NCI-H2196 (cell line): ENCODE results near the gene CD7.
A peak's percentile ranks its signal among the peaks of the same experiment; 100 is the strongest.

Experiments
- DNase-seq: peaks from one replicate; lab custom pipeline; 2025; ENCODE audit not compliant: unreplicated experiment; lab: John Stamatoyannopoulos, UW

Gene CD7

DNA sequence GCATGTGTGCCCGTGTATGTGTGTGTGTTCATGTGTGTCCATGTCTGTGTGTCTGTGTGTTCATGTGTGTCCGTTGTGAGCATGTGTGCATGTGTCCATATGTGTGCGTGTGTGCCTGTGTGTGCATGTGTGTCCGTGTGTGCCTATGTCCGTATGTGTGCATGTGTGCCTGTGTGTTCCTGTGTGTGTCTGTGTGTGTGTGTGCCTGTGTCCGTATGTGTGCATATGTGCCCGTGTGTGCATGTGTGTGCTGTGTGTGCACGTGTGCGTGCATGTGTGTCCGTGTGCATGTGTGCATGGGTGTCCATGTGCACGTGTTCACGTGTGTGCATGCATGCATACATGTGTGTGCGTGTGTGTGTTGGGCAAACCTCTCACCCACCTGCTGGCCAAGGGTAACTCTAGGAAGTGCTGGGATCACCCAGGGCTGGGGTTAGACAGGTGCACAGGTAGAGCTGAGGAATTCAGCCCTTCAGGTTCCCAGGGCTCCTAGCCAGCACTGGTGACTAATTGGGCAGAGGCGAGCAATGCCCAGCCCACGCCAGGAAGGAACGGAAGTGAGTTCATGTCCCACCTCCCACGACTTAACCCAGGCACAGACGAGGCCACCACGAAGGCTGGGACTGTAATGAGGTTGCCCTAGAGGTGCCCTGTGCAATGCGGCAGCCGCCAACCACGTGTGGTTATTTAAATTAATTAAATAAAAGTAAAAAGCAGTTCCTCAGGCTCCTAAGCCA is 35.7 kb downstream of the CD7 start:
- DNase-seq = peak; percentile 71

DNA sequence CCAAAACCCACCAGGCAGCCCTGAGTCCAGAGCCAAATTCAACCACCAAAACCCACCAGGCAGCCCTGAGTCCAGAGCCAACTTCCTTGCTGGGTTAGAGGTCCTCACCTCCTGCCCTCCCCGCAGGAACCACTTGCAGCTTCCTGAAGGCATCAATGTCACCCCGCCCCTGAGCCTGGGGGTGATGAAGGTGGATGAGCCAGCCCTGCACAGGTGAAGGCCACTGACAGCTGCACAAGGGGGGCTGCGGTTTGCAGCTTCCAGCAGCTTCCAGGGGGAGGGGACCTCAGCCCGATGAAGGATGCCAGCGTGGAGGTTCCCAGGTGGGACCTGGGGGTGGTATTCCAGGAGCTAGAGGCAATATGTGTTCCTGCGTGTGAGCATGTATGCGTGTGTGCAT is 36.3 kb downstream of the CD7 start:
- no peak for DNase-seq

DNA sequence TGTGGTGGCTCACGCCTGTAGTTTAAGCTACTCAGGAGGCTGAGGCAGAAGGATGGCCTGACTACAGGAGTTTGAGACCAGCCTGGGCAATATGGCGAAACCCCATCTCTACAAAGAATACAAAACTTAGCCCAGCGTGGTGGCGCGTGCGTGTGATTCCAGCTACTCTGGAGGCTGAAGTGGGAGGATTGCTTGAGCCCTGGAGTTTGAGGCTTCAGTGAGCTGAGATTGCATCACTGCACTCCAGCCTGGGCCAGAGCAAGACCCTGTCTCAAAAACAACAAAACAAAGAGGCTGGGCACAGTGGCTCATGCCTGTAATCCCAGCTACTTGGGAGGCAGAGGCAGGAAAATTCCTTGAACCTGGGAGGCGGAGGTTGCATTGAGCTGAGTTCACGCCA is 36.9 kb downstream of the CD7 start:
- no peak for DNase-seq

DNA sequence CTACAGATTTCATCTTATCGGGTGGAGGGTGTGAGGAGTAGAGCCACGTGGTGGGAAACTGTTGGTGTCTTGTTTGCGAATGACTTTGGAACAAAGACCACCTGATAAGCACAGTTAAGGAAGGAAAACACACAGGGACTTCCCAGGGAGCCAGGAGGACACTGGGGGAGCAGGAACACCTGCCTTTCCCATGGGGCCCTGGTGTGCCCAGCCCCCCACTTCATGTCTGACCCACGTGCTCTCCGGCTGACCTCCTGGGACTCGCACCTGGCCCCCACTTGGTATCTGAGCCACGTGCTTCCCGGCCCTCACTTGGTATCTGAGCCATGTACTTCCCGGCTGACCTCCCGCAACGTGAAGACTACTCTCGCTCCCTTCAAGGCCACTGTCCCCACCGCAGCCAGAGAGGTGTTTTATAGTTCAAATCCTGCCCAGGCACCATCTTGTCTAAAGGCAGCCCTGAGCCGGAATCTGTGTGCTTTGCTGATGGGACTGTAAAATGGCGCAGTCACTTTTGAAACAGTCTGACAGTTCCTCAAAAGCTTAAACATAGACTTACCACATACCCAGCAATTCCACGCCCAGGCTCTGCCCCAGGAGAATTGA is 38.5 kb downstream of the CD7 start:
- DNase-seq = no peak

DNA sequence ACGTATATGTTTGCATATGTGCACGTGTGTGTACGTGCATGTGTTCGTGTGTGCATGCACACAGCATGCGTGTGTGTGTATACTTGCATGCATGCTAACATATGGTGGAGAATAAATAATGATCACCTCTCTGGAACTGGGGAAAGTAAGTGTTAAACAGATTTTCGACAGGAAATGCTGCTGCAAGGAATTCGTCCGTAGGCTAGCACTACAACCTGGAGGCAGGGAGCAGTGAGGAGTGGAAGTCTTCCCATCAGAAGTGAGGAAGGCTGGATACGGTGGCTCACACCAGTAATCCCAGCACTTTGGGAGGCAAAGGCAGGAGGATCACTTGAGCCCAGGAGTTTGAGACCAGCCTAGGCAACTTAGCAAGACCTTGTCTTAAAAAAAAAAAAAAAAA is 39.1 kb downstream of the CD7 start:
- no peak for DNase-seq

DNA sequence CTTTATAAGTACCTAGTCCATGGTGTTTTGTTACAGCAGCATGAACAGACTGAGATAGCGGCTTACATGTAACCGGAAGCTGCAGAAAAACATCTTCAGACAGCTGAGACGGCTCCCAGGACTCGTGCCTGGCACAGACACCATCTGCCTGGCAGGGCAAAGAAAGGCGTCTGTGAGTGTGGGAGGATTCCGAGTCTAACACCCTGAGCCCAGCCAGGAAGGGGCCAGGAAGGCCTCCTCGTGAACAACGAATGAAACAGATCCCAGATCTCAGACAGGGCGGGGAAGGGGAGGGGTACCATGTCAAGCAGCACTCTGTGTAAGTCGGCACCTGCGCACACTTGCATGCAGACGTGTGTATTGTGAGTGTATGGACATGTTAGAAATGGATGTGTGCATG is 39.6 kb downstream of the CD7 start:
- DNase-seq = no peak

DNA sequence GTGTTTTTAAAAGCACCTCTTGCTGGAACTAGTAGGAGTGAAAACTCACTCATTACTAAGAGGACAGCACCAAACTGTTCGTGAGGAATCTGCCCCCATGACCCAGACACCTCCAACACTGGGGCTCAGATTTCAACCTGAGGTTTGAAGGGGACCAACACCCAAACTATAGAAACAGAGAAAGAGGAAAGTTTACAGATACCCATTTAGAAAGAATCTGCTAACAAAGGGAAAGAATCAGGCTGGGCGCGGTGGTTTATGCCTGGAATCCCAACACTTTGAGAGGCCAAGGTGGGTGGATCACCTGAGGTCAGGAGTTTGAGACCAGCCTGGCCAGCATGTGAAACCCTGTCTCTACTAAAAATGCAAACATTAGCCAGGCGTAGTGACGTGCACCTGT is 40.5 kb downstream of the CD7 start:
- no peak for DNase-seq

DNA sequence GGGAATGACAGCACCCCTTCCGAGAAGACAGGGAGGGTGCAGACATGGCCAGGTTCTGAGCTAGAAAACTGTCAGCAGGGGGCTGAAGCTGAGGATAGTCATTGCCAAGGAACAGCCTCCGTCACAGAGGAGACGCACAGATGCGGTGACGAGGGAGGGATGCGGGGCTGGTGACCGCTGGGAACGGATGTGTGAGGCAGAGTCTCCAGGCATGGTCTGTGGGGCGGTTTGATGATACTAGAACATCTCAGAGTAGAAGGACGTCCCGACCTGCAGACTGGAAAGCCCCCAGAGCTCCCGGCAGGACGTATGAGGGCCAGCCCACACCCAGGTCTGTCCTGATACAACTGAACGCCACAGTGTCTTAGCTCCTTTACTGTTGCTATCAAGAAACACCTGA is 42.1 kb downstream of the CD7 start:
- no peak for DNase-seq

DNA sequence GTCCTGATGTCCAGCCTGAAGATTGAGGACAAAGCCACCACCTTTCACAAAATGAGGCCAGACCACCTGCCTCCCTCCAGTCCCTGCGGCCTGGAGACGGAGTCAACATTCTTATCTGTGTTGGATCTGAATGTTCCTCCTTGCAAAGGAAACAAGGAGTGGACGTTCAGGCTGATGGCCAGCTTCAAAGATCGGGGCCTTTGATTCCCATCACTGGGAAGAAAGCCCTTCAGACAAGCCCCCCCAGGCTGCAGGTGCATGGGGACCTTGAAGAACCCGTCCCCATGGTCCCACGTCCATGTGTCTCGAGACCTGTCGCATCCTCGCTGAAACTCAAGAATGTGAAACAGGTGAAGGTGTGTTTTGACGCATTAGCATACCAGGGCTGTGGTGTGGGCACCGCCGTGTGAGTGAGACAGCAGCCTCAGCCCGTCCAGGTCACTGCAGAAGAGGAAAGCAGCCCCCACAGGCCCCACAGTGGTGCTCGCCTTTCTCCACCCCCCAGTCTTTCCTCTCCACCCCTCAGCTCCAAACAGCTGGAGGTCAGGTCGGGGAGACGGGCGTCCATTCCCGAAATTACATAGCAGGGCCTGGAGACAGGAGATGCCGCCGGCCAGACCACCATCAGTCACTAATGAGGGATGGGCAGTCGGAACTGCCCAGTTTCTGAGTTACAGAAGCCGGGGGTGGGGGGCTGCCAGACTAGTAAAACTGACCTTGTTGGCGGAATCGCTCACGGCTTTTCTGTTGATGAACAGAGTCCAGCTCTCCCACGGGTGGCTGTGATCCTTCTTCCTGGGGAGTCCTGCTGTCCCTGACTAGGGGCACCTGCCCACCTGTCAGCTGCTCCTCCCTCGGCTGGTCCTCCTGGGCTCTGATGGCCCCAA is 43.0 kb downstream of the CD7 start:
- DNase-seq = no peak

DNA sequence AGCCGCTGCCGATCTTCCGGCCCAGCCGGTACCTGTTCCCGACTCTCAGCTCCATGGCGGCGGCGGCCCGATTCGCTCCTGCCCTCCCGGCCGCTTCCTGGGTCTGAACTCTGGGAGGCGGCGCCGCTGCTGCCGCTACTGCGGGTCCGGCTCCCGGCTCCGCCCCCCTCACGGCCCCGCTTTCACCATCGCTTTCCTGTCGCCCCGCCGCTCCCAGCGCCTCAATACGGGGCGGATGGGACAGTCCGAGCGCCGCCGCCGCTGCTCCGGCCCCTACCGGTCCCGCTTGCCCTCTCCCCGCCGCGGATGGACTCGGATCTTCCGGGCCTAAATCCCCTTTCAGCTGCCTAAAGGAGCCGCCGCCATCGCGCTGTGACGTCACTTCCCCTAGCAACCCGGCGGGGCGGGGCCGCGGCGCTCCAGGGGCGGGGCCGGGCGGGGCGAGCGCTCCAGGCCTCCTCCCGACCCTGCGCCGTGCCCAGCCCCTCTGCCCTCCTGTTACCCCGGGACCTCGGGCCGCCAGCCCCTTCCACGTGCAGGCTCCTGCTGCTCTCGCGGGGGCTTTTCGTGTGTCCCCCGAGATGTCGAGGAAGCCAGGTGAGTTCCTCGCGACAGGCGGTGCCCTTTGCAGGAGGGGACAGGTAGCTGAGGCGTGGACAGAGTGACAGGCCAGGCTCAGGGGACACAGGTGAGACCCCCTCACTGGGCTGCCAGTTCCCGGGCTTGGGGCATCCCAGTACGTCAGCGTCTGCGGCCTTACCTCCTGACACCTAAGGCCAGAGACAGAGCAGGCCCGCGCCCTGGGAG is 43.9 kb downstream of the CD7 start, which contains the start of gene CSNK1D:
Gene CSNK1D (minus strand): TSS at position 374 of the 807 bp plus-strand sequence. CDS start 319 bp downstream, at position 55.
- DNase-seq = peak; percentile 94

DNA sequence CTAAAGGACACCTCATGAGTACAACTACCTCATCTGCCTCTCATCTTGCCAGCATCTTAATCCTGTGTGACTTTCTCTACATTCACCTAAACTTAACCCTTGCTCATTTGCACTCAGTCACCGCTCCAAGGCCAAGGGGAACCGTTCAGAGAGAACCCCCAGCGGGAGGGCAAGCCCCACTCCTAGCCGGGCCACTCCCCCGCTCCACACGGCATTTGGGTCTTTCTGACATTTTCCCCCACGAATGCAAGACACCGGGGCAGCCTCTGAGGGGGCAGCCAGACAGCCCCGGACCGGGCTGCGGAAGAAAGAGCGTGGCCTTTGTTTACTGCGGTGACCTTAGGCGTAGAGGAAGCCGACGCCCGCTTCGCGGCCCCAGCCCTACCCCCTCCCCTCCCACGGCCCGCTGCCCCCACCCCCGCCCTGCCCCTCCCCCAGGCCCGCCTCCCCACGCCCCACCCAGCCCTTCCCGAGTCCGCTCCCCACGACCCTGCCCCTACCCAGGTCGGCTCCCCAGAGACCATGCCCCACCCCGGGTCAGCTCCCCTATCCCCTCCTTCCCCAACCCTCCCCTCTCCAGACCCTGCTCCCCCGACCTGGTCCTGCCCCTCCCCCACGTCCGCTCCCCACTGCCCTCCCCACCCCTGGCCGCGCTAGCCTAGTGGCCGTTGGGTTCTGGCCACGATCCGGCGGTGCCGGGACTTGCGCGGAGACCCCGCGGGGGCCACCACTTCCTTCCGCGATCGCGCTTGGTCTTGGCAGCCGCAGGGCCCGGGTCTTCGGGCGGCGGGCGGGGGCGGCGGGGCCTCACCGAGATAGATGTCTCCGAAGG is 44.7 kb downstream of the CD7 start:
- DNase-seq = no peak

DNA sequence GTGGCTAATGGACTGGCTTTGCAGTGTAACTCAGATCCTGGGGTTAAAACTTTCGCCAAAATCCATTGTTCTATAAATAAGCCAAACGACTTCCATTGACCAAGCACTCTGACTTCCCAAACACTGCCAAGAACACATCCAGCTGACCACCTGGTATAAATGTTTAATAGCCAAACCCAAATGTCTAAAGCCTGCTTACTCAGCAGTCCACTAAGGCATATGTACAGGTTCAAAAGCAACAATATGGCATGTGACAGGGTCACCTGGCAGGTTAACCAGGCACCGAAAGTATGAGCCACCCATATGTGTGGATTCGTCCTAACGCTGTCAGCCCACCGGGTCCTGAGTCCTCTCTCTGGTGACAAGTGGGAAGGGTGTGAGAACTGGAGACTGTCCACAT is 46.0 kb downstream of the CD7 start:
- no peak for DNase-seq

DNA sequence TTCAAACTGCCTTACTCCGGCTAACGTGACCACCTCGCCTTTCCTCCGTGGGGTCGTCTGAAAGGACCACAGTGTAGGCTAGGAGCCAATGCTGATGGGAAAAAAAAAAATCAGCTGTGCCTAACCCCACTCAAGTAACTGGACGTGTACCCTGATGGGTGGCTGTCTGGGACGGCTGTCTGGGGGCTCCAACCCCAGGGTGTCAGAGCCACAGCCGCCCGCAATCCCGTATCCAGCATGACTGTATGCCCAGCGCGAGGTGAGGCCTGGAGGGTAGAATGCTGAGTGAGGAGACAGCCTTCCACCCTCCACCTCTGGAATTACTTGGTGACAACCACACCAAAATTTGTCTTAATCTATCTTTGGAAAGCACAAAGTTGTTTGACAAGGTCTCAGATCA is 46.8 kb downstream of the CD7 start:
- DNase-seq = no peak

DNA sequence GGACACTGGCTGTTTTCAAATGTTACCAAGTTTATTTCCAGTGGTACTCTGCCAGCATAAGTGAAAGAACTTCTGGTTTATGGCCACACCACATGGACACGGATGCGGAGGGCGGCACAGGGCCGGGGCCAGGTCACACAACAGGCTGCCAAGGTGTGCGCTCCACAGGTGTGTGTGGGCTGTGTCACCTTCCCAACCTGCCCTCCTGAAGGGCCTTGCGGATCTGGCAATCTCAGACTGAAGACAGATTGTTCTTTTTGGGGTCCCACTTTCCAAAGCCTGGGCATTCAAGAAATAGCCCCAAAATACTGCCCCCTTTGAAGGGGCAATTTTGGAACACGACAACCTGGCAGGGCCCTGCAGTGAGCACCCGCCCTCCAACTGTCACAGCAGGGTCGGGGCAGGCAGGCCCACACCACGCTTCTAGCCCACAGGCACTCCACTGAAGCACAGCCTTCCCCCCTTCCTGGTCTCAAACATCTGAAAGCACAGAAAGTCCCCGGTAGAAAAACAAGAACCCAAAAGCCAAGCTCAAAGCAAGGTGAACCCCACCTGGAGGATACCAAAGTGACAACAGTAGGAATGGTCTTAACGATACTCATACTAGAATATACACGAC is 47.4 kb downstream of the CD7 start:
- DNase-seq = no peak

DNA sequence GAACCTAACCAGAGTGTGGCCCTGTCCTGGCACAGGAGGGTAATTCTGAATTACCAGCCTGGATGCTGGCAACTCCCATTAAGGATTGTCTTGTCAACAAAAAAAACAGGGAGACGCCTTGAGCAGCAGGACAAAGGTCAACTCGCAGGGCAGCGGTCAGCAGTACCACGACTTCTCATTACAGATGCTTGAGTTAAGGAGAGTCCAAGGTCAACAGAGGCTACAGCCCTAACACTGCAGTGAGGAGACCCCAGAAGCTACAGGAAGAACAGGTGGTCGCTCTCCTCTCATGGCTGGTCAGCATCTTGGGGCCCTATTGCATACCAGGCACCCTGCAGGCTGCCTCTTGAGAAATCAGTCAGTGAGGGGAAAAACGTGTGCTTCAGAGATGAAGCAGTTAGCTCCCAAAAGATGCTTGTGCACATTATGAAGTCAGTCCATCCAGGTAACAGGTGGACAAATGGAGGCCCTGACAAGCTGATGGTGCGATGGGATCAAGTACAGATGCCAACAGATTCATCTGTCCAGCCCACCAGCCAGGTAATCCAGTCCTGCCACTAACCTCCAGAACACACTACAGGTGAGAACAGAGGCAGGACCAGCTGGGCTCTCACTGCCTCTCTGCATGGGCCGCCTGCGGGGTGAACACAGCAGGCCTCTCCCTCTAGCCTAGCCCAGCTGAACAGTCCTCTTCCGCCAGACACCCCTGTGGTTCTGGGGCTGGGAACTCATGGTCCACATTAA is 48.1 kb downstream of the CD7 start:
- no peak for DNase-seq

DNA sequence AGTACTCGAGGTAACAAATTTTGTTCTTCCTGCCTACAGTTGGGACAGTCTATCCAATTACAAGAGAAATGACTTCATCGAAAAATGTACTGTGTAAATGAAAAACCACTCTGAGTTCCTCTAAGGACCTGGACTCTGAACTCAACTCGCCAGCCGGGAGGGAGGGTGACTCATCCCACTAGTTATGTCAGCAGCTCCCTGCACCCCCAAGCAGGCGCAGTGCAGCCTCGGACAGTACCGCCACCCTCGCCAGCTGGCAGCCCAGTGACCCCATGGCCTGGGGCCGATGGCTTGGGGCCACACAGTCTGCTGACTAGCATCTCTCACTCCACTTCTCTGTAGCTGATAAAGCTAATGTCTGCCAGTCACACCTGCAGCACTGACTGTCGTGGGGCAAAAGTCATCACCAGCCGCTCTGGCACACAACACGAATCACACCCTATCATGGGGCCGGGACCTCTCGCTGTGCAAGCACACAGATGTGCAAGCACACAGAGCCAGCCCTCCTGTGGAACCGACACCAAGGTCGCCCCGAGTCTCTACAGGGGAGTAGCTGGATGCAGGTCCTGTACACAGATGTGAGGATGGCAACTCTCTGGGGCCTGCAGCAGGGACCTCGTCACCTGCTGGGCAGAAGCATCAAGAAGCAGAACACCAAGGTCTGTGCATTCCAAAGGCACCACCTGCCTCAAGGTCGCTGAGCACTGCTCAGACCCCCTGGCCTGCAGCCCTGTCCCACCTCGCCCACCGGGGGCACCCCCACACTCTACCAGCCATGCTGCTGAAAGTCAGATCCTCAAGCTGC is 49.6 kb downstream of the CD7 start:
- peak; percentile 96 for DNase-seq

DNA sequence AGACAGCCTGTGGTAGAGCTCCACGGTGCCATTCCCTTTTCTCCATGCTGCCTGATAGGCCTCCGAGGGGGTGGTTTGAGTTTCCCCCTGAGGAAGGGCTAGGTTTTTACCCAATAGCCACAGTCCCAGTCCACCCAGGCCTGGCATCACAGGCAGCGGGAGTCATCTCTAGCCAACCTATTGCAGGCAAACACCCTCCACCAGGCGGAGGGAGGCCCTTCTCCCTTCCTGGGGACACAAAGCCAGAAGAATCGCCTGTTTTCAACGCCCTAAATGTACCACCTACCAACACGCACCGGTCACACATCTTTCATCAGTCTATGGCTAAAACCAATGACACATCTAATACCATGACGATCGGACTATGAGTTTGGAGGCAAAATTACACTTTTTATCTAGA is 51.3 kb downstream of the CD7 start:
- no peak for DNase-seq
